Fibroblast of the conjunctiva (primary cell): ENCODE measurements around the gene GHITM.
"Not testable (repeated sequence)": the region's sequence is repeated elsewhere in the genome, so short reads cannot be mapped to it uniquely, and the experiment has no call there.

Source experiments
- DNase-seq: peaks from one replicate; pipeline ENCODE4 v3.0.0-alpha.2; 2010; ENCODE audit warnings: low read depth

The GHITM gene

DNA sequence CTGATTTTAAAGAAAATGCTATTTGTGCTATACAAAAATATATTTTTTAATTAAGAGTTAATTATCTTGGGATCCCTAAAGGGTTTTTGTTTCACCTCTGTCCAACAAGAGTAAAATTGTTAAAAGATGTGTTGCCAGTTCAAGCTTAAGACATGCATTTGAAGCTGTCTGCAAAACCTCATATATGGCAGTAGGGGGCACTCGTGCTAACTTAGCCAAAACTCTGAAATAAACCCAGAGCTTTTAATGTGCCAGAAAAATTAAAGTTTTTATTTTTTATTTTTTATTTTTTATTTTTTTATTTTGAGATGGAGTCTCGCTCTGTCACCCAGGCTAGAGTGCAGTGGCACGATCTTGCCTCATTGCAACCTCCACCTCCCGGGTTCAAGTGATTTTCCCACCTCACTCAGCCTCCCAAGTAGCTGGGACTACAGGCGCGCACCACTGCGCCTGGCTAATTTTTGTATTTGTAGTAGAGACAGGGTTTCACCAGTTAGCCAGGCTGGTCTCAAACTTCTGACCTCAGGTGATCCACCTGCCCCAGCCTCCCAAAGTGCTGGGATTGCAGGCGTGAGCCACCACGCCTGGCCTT is 8.8 kb downstream of the GHITM start:
- DNase-seq, result peak; percentile 43

GRCh38 chr10:84149854-84150253 is 10.5 kb downstream of the GHITM start:
- no peak for DNase-seq

GRCh38 chr10:84152769-84153168 is 13.5 kb downstream of the GHITM start:
- no peak for DNase-seq

DNA sequence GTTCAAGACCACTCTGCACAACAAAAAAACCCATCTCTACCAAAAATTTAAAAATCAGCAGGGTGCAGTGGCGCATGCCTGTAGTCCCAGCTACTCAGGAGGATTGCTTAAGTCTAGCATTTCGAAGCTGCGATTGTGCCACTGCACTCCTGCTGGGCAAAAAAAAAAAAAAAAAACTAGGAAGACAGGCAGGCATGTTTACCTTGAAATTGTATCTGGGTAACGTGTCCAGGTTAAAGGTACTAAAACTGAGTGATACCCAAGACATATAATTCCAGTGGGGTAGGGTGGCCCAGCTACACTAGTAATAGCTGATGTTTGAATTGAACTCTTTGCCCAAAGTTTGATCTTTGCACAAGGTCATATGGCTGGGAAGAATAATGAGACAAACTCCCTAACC is 16.2 kb downstream of the GHITM start:
- no peak for DNase-seq

GRCh38 chr10:84156009-84156408 is 16.7 kb downstream of the GHITM start:
- DNase-seq, result no peak

- DNase-seq, result no peak
Observed at GRCh38 chr10:84156768-84157167, 17.5 kb downstream of the GHITM start.

DNA sequence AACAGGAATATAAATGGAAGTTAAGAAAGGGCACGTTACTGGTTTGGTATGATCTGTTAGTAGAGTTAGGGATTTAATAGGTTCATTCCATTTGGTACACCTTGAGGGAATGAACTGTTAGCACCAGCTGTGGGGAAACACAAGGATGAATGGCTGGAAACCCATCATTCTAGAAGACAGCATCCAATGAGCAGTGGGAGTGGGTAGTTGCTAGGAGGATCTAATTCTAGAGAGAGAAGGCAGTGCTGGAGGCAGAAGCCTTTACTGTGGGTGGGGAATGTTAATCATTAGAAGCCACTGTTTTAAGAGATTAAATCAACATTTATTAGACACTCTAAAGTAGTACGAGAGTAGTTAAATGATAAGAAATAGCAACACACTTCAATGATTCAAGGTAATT is 18.8 kb downstream of the GHITM start:
- DNase-seq, result no peak

- no peak for DNase-seq
Observed at GRCh38 chr10:84158550-84158949, 19.2 kb downstream of the GHITM start.

- DNase-seq, result no peak
Observed at GRCh38 chr10:84159076-84159685, 19.9 kb downstream of the GHITM start.

DNA sequence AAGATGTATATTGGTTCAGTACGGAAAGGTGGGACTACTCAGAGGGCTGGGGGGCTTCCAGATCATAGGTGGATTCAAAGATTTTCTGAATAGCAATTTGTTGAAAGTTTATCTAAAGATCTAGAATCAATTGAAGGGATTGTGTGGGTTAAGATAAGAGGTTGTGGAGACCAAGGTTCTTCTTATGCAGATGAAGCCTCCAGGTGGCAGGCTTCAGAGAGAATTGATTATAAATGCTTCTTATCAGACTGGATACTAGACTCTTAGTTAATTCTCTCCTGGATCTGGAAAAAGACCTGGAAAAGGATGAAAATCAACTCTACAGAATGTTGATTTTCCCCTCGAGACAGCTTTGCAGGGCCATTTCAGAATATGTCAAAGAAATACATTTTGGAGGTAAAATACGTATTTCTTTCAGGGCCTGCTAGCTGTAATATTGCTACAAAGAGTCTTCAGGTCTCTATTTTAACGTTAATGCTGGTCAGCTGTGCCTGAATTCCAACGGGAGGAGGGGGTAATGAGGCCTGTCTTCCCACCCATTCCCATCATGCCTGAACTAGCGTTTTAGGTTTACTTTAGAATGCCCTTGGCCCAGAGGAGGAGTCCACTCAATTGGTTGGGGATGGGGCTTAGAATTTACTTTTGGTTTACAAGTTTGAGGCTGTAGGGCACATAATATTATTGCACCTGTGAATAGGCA is 21.5 kb downstream of the GHITM start:
- no peak for DNase-seq

DNA sequence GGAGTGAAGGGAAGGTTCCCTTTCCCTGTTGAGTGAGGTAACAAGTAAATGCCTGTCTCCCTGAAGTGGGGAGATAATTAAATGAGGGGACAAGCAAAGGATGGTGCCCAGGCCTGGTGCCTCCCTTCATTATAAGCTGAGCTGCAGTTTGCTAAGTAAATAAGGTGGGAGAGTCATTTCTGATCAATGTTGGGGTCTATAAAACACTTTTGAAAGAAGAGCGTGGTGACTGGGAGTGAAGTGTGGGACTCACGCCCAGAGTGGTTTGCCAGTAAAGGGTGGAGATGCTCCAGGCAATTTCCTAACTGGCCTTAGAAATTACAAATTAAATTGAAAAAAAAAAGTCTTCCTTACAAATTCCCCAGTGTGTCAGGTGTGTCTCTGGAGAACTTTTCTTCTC is 24.7 kb downstream of the GHITM start:
- DNase-seq, result no peak

DNA sequence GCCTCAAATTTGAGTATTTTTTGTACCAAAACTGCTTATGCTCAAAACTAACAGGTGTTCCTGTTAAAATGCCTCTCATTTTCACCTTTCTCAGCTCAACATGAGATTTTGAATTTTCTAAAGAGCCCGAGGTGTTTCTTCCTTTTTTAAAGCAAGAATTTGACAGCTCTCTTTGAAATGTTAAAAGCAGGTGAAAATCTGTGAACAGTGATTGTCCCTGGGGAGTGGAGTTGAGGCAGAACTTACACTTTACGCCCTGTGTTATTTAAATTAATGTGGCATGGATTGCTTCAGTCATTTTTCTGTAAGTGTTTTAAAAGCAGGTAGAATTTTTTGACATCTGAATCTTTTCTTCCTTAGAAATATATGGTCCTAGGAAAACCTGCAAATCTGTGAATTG is 25.1 kb downstream of the GHITM start:
- no peak for DNase-seq

DNA sequence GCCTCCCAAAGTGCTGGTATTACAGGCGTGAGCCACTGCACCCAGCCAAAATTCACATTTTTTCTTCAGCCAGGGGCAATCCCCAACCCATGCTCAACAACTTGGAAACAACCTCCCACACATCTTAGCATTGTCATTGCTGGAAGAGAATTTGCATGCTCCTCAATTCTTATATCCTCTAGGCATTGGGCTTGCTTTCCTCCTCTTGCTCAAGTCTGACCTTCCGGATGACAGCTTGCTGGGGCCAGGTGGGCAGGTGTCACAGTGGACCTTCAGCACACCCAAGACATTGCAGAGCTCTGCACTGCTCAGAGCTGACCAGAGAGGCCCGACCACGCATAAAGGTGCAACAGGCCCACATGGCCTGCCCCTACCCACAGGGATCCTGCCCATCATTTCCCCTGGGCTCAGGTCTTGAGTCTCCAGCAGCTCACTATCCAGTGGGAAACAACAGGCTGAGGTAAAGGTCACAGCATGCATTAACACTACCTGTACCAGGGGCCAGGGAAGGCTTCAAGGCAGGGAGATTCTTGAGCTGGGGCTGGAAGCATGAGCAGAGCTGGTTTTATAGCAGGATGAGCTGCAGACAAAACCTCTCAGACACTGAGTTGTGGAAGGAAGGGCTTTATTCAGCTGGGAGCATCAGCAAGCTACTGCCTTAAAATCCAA is 27.4 kb downstream of the GHITM start:
- DNase-seq, result no peak

- not testable (repeated sequence) for DNase-seq
Observed at GRCh38 chr10:84167289-84167653, 28.0 kb downstream of the GHITM start.

DNA sequence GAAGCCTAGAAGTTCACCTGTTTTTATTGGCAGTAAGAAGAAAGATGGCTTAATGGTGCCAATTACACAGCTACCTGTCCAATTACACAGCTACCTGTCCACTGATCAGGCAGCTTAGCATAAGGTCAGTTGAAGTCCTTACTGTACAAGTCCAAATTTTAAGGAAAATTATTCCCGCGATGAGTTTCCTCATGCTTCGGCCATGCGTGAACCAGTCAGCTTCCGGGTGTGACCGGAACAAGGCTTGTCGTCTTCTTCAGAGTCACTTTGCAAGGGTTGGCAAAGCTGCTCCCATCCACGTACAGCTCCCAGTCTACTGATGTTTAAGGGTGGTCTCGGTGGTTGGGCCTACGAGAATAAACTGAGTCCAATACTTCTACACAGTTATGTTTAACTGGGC is 29.1 kb downstream of the GHITM start:
- not testable (repeated sequence) for DNase-seq

DNA sequence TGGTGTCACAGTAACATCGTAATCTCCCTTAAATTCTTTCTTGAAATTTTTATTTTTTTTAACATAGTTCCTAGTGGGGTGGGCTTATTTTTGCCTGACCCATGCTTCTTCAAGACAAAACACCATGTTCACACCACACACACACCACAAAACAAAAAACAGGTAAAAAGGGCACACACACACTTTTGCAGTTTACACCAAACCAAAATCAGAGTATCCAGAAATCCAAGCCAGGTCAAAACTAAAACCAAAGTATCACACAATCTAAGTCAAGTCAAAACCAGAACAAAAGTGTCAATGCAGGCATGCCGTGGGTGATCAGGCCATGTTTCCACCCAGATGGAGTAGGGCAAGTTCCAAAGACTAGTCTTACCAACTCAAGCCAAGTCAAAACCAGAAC is 31.9 kb downstream of the GHITM start:
- DNase-seq, result not testable (repeated sequence)

DNA sequence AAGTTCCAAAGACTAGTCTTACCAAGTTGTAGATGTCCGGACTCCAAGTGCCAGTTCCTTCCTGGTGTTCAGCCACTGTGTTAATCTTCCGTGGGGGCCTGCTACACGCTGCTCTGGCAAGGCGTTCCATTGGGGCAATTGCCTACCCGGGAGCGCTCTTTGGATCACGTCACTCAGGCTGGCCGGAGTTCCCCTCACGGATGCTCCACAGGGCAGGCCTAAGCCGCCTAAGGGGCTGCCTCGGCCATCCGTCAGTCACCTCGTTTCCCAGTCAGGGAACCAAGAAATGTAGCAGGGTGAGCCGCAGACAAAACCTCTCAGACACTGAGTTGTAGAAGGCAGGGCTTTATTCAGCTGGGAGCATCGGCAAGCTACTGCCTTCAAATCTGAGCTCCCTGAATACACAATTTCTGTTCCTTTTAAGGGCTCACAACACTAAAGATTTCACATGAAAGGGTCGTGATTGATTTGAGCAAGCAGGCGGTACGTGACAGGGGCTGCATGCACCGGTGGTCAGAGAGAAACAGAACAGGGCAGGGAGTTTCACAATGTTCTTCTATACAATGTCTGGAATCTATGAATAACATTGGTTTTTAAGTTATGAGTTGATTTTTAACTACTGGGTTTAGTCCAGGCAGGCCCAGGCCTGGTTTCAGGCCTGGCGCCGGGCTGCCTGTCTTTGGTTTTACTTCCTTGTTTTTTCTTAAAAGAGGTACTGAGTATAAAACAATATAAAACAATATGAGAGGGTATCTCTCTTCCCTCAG is 32.6 kb downstream of the GHITM start:
- DNase-seq, result not testable (repeated sequence)

DNA sequence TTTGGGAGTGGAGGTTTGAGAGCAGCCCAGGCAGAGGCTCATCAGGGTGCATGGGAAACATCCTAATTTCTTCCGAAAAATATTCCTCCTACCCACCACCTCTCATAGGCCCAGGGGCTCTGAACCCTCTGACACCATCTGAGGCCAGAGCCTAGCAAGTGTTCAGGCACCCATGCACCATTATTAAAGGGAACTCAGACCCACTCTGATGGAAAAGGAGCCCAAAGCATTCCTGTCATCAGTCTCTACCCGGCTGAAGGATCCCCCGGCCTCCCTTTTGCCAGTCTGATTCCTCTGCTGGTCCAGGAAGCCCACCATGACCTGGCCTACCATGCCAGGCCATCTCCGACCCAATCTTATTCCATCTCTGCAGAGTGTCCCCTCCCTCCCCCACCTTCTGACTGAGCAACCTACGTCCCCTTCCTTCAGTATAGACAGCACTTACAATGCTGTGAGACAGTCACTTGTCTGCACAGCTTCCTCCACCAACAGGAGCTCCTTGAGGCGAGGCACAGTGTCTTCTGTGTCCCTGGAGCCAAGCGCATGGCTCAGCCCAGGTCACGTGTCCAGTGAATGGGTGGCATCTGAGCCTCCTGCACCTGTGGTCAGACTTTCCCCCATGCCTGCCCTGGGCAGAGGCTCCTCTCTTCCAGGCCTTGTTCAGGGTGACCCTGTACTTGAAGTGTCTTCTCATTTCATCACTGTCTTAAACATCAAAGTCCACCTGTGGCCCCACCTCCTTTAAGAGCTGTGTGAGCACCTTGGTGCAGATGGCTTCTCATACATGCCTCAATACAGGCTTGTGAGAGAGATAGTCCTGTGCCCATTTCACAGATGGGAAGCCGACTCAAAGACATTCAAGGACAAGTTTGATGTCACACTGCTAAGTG is 33.4 kb downstream of the GHITM start:
- DNase-seq, result no peak

- no peak for DNase-seq
Observed at GRCh38 chr10:84173501-84173929, 34.2 kb downstream of the GHITM start, which contains the start of gene GPR15LG. Gene GPR15LG (plus strand): TSS chr10:84173801. CDS start chr10:84173852, 51 bp downstream.

DNA sequence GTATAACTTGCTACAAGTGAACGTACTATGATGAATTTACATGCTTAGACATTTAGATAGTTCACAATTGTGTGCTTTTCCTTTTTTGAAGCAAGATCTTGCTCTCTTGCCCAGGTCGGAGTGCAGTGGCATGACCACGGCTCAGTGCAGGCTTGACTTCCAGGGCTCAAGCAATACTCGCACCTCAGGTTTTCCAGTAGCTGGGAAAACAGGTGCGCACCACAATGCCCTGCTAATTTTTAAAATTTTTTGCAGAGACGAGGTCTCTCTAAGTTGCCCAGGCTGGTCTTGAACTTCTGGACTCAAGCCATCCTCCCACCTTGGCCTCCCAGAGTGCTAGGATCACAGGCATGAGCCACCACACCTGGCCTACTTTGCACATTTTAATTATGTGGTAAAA is 36.1 kb downstream of the GHITM start:
- no peak for DNase-seq

DNA sequence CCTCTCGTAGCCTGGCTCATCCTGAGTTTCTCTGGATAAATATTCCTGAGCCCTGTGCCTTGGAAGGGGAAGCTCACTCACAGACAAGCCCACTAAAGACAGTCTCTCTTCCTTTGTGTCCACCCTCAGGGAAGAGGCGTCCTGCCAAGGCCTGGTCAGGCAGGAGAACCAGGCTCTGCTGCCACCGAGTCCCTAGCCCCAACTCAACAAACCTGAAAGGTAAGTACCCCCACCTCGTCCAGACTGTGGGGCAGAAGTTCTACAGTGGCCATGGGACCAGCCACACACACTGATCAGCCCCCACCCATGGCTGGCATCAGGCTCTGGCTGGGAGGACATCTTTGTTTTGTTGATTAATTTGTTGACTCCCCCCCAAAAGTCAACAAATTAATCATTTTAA is 37.0 kb downstream of the GHITM start:
- DNase-seq, result no peak
